H1 (cell line): ENCODE data around the gene CBX2. TPM values are rescaled to one million over a fixed set of nuclear protein-coding genes. Genes with fewer than 3 reads are reported as not detected.

Source experiments
- CTCF ChIA-PET: fragments of 300-600 bp; sonication (Branson Sonifier 250); formaldehyde crosslinking; loops from one replicate; lab custom pipeline; 2021; ENCODE audit not compliant: partially characterized antibody; lab: Charles Lee
- POLR2A ChIA-PET: fragments of 300-600 bp; sonication (Branson Sonifier 250); formaldehyde crosslinking; loops from one replicate; lab custom pipeline; 2021; ENCODE audit warnings: inconsistent platforms; ENCODE audit not compliant: partially characterized antibody; lab: Charles Lee
- DNase-seq, 2 experiments: peaks; one replicate each; pipeline versions ENCODE4 v3.0.0 to v3.0.0-alpha.2; 2010 to 2022; ENCODE audit warnings: low spot score in 2 of 2, low read depth in 1 of 2, mixed read lengths in 1 of 2
- FAIRE-seq: peaks from 2 replicates; lab custom pipeline; 2011; peaks lifted over from hg19 to GRCh38; lab: Jason Lieb, UNC
- H2AFZ ChIP-seq: 2 replicates; pipeline ENCODE4 v1.8.1; 2012; ENCODE audit warnings: low read length, inconsistent platforms
- H2AK5ac ChIP-seq: 2 replicates; pipeline ENCODE4 v1.6.1; 2013; ENCODE audit warnings: low read depth, low read length
- H2BK120ac ChIP-seq: replicated peaks from 2 replicates; pipeline ENCODE3; 2013; ENCODE audit warnings: low read depth, low read length, inconsistent platforms
- H2BK12ac ChIP-seq: 2 replicates; pipeline ENCODE4 v1.6.1; 2013; ENCODE audit warnings: low read depth, low read length
- H2BK15ac ChIP-seq: 2 replicates; pipeline ENCODE4 v1.6.1; 2013; ENCODE audit warnings: low read length
- H2BK20ac ChIP-seq: 2 replicates; pipeline ENCODE4 v1.6.1; 2013; ENCODE audit warnings: low read length
- H2BK5ac ChIP-seq: 2 replicates; pipeline ENCODE4 v1.6.1; 2013; ENCODE audit warnings: low read depth, low read length
- H3K14ac ChIP-seq: 2 replicates; pipeline ENCODE4 v1.6.1; 2013; ENCODE audit warnings: inconsistent platforms; ENCODE audit not compliant: insufficient read length
- H3K18ac ChIP-seq: 2 replicates; pipeline ENCODE4 v1.6.1; 2013; ENCODE audit warnings: low read length; ENCODE audit errors: extremely low read depth
- H3K23ac ChIP-seq: 2 replicates; pipeline ENCODE4 v1.6.1; 2013; ENCODE audit warnings: inconsistent platforms; ENCODE audit not compliant: insufficient read length
- H3K23me2 ChIP-seq: 2 replicates; pipeline ENCODE4 v1.6.1; 2013; ENCODE audit warnings: low read depth, low read length
- H3K27ac ChIP-seq: 2 replicates; pipeline ENCODE4 v1.6.1; 2011; ENCODE audit warnings: low read depth, low read length, inconsistent platforms
- H3K27me3 ChIP-seq, 4 experiments: replicated peaks in 1 of 4; 1 replicate in 1 of 4; 2 replicates in 3 of 4; pipeline versions ENCODE4 v1.6.1 to v1.8.1; 2011 to 2013; ENCODE audit warnings: low read length in 3 of 4, mild to moderate bottlenecking in 3 of 4, inconsistent platforms in 2 of 4, mixed read lengths in 2 of 4, moderate library complexity in 1 of 4; ENCODE audit not compliant: control insufficient read depth in 3 of 4, insufficient read depth in 3 of 4; ENCODE audit errors: extremely low read depth in 1 of 4
- H3K36me3 ChIP-seq, 4 experiments: 2 replicates each; pipeline versions ENCODE4 v1.6.1 to v1.8.1; 2011 to 2013; ENCODE audit warnings: mild to moderate bottlenecking in 4 of 4, low read length in 3 of 4, moderate library complexity in 2 of 4, control low read depth in 1 of 4, inconsistent platforms in 1 of 4; ENCODE audit not compliant: insufficient read depth in 4 of 4, control insufficient read depth in 2 of 4
- H3K4ac ChIP-seq: replicated peaks from 2 replicates; pipeline ENCODE3; 2013; ENCODE audit warnings: low read length, low read depth, mixed read lengths, inconsistent platforms; ENCODE audit not compliant: insufficient read length
- H3K4me1 ChIP-seq, 4 experiments: replicated peaks in 1 of 4; 1 replicate in 1 of 4; 2 replicates in 3 of 4; pipeline versions ENCODE4 v1.6.1 to v1.8.1; 2011 to 2013; ENCODE audit warnings: low read length in 3 of 4, inconsistent platforms in 2 of 4, mixed read lengths in 1 of 4; ENCODE audit not compliant: insufficient read depth in 4 of 4, control insufficient read depth in 3 of 4
- H3K4me2 ChIP-seq, 2 experiments: 2 replicates each; pipeline versions ENCODE4 v1.6.1 to v1.8.1; 2011 to 2013; ENCODE audit warnings: low read depth in 2 of 2, low read length in 2 of 2, control low read depth in 1 of 2, inconsistent platforms in 1 of 2, mild to moderate bottlenecking in 1 of 2; ENCODE audit not compliant: insufficient read depth in 1 of 2
- H3K4me3 ChIP-seq, 4 experiments: fragments of 200-600, 300-600 bp in 1 of 4; sonication (generic), shearing (Covaris generic), sonication (Bioruptor Twin) in 1 of 4; 2 replicates each; pipeline versions ENCODE4 v1.5.1 to v1.8.1; 2011 to 2016; ENCODE audit warnings: low read length in 4 of 4, low read depth in 3 of 4, control low read depth in 2 of 4, inconsistent platforms in 2 of 4, mild to moderate bottlenecking in 2 of 4, mixed read lengths in 1 of 4, moderate library complexity in 1 of 4; ENCODE audit not compliant: insufficient read depth in 2 of 4; ENCODE audit errors: extremely low read depth in 1 of 4
- H3K56ac ChIP-seq: replicated peaks from 2 replicates; pipeline ENCODE3; 2013; ENCODE audit warnings: low read depth, mild to moderate bottlenecking, mixed read lengths, low read length, inconsistent platforms; ENCODE audit not compliant: insufficient read length
- H3K79me1 ChIP-seq: 2 replicates; pipeline ENCODE4 v1.6.1; 2013; ENCODE audit warnings: low read depth, low read length, control low read depth
- H3K79me2 ChIP-seq, 2 experiments: 2 replicates each; pipeline versions ENCODE4 v1.6.1 to v1.8.1; 2012 to 2013; ENCODE audit warnings: low read length in 2 of 2, mild to moderate bottlenecking in 2 of 2, inconsistent platforms in 1 of 2; ENCODE audit not compliant: insufficient read depth in 2 of 2, control insufficient read depth in 1 of 2
- H3K9ac ChIP-seq, 4 experiments: replicated peaks in 1 of 4; 1 replicate in 1 of 4; 2 replicates in 3 of 4; pipeline versions ENCODE4 v1.6.1 to v1.8.1; 2011 to 2013; ENCODE audit warnings: low read depth in 3 of 4, low read length in 3 of 4, control low read depth in 2 of 4, mild to moderate bottlenecking in 2 of 4, moderate library complexity in 2 of 4, inconsistent platforms in 1 of 4; ENCODE audit errors: extremely low read depth in 1 of 4
- H3K9me3 ChIP-seq, 2 experiments: 2 replicates each; pipeline versions ENCODE4 v1.6.1 to v1.8.1; 2012 to 2013; ENCODE audit warnings: mild to moderate bottlenecking in 2 of 2, moderate library complexity in 2 of 2, control low read depth in 1 of 2, inconsistent platforms in 1 of 2, low read depth in 1 of 2, low read length in 1 of 2, mixed read lengths in 1 of 2; ENCODE audit not compliant: insufficient read depth in 2 of 2
- H4K20me1 ChIP-seq, 2 experiments: replicated peaks in 1 of 2; 2 replicates each; pipeline versions ENCODE3 to v1.8.1; 2011 to 2013; ENCODE audit warnings: inconsistent platforms in 2 of 2, low read length in 2 of 2, mild to moderate bottlenecking in 1 of 2; ENCODE audit not compliant: insufficient read depth in 2 of 2, control insufficient read depth in 1 of 2
- H4K5ac ChIP-seq: 2 replicates; pipeline ENCODE4 v1.6.1; 2013; ENCODE audit warnings: low read length, low read depth, mixed read lengths, inconsistent platforms; ENCODE audit not compliant: insufficient read length
- H4K8ac ChIP-seq: 2 replicates; pipeline ENCODE4 v1.8.0; 2013; ENCODE audit warnings: mild to moderate bottlenecking, moderate library complexity, low read length, inconsistent platforms; ENCODE audit not compliant: insufficient read depth; ENCODE audit errors: extremely low read depth
- H4K91ac ChIP-seq: replicated peaks from 2 replicates; pipeline ENCODE3; 2013; ENCODE audit warnings: low read length, mixed read lengths, inconsistent platforms; ENCODE audit not compliant: insufficient read length
- BRCA1 ChIP-seq: IDR thresholded peaks from 2 replicates; pipeline ENCODE4 v1.6.1; 2012; ENCODE audit warnings: low read depth, low read length, improper control_type of control experiment
- CBX8 ChIP-seq: fragments of 300-800, 300-1000 bp; sonication (generic); IDR thresholded peaks from 2 replicates; pipeline ENCODE4 v1.7.1; 2016; ENCODE audit warnings: low read depth, low read length, borderline replicate concordance
- CTCF ChIP-seq, 3 experiments: IDR thresholded peaks; 1 replicate in 2 of 3; 2 replicates in 1 of 3; pipeline versions ENCODE4 v1.5.1 to v1.6.1; 2011; ENCODE audit warnings: low read length in 3 of 3, mild to moderate bottlenecking in 3 of 3, inconsistent platforms in 2 of 3, low read depth in 1 of 3, moderate library complexity in 1 of 3; ENCODE audit not compliant: insufficient read depth in 1 of 3; ENCODE audit errors: control extremely low read depth in 1 of 3
- EP300 ChIP-seq, 2 experiments: IDR thresholded peaks; 1 replicate in 1 of 2; 2 replicates in 1 of 2; pipeline ENCODE4 v1.6.1; 2011 to 2012; ENCODE audit warnings: low read depth in 2 of 2, low read length in 2 of 2, mild to moderate bottlenecking in 2 of 2, borderline replicate concordance in 1 of 2, inconsistent platforms in 1 of 2, moderate library complexity in 1 of 2
- KDM1A ChIP-seq: fragments of 200-600, 300-600 bp; sonication (generic); IDR thresholded peaks from 2 replicates; pipeline ENCODE4 v1.7.1; 2016; ENCODE audit warnings: mild to moderate bottlenecking, low read length, borderline replicate concordance
- RFX5 ChIP-seq: IDR thresholded peaks from 2 replicates; pipeline ENCODE4 v1.6.1; 2011; ENCODE audit warnings: low read depth, low read length, improper control_type of control experiment, borderline replicate concordance
- RXRA ChIP-seq: IDR thresholded peaks from 2 replicates; pipeline ENCODE4 v1.6.1; 2011; ENCODE audit warnings: low read depth, mild to moderate bottlenecking, low read length, moderate library complexity; ENCODE audit not compliant: insufficient read depth
- SIN3A ChIP-seq, 2 experiments: IDR thresholded peaks in 1 of 2; conservative IDR thresholded peaks in 1 of 2; 2 replicates each; pipeline ENCODE4 v1.6.1; 2011 to 2012; ENCODE audit warnings: low read length in 2 of 2, improper control_type of control experiment in 1 of 2, low read depth in 1 of 2, mild to moderate bottlenecking in 1 of 2
- WGBS, 2 experiments: shearing (Covaris generic) in 1 of 2; methylation state at CpG; one replicate each; pipeline versions ENCODE4 v1.1.6 to v1.1.7; 2013 to 2015; ENCODE audit warnings: low lambda C conversion rate in 2 of 2, mixed read lengths in 2 of 2, inconsistent platforms in 1 of 2, low coverage in 1 of 2, missing lambda C conversion rate in 1 of 2; ENCODE audit not compliant: insufficient replicate concordance in 2 of 2, insufficient coverage in 1 of 2, insufficient read length in 1 of 2; ENCODE audit errors: extremely low coverage in 1 of 2, missing lambda C conversion rate in 1 of 2; 5-methylcytosine and 5-hydroxymethylcytosine counted together
- polyA plus RNA-seq, 7 experiments: library from polyadenylated mRNA; depleted of rRNA in 3 of 7; stranded (reverse) in 5 of 7; unstranded in 2 of 7; fragments of >200 nt in 5 of 7; fragments of 200-250 nt in 2 of 7; gene quantifications; 1 replicate in 5 of 7; 2 replicates in 1 of 7; 4 replicates in 1 of 7; pipeline versions ENCODE4 v1.2.1 to v1.2.3, GENCODE V29; 2011 to 2013; ENCODE audit warnings: missing spikeins in 2 of 7, mixed read lengths in 2 of 7
- total RNA-seq: library from RNA; stranded (reverse); fragmentation: NEBNext Ultra II Directional; extraction: Animal tissue kit (Norgen Biotek cat#: 25700); gene quantifications from 2 replicates; pipeline ENCODE4 v1.2.1, GENCODE V29; 2021

Gene CBX2
- total and polyA plus RNA-seq, 2 of the 8 experiments (the other 6 are each of a cell fraction or from before 2014, with no cell fraction given) = 64.3 to 83.9 TPM

- Histone ChIP-seq H3K4ac (no peak overlapping the region), H2BK120ac (no peak overlapping the region), H2BK20ac (no peak overlapping the region), H3K23me2 (peaks cover 3% of the 10 kb centered on the region), H4K8ac (no peak overlapping the region), H2BK12ac (peak overlapping the region; percentile 44; the same call in 1 of the 2 replicates), H3K18ac (no peak overlapping the region), H3K14ac (no peak overlapping the region), H3K79me2 (no peaks in the 10 kb centered on the region), H2AK5ac (peak overlapping the region; percentile 59; the same call in 1 of the 2 replicates), H3K9me3 (no peaks in the 10 kb centered on the region; a peak in 1 of 4 replicates), H3K4me3 (peak overlapping the region; percentile 44 to 67 (median 53); a peak in 6 of 8 replicates), H3K56ac (peak overlapping the region; percentile 21), H3K23ac (no peak overlapping the region), H3K36me3 (peaks cover 0 to 11% (median 0%) of the 10 kb centered on the region in 4 experiments; a peak in 1 of 8 replicates), H4K91ac (no peak overlapping the region), H2BK15ac (no peak overlapping the region), H2AFZ (no peak overlapping the region), H3K27ac (no peak overlapping the region), H4K20me1 (peaks cover 16 to 17% of the 10 kb centered on the region in 2 experiments), H4K5ac (no peak overlapping the region), H3K27me3 (peaks cover 80 to 92% (median 90%) of the 10 kb centered on the region in 4 experiments), H3K4me1 (peaks cover 5 to 52% (median 36%) of the 10 kb centered on the region in 4 experiments), H3K9ac (no peak overlapping the region), H3K79me1 (no peaks in the 10 kb centered on the region), H3K4me2 (peak overlapping the region; percentile 67 to 74), H2BK5ac (no peak overlapping the region; the same call in 1 of the 2 replicates)
- ChIA-PET POLR2A (interaction anchor here (0.6 to 6.0 kb wide), 14 partner anchors 10 to 351 kb away, joined by 3 to 49 read pairs (median 6); partner anchors contain the start of genes CBX2, CBX4 and EIF4A3), CTCF (interaction anchor here (0.9 to 19.1 kb wide), 7 partner anchors 11 to 58 kb away, joined by 3 to 576 read pairs (median 4); no protein-coding TSS in a partner anchor)
- 5% methylated on average over 19 of the region's 19 CpGs; no CpG with 5 or more reads in 1 of the 2 experiments for WGBS, 2 experiments
- DNase-seq (no peak), FAIRE-seq (no peak)
- TF ChIP-seq RFX5 = no peak
- no peak for TF ChIP-seq RXRA
- TF ChIP-seq KDM1A = no peak
- no peak for TF ChIP-seq CTCF (IDR thresholded peaks at IDR 0.05; ENCODE audit: control extremely low read depth in 1 of 3, insufficient read depth in 1 of 3, low read depth in 1 of 3, low read length in 3 of 3)
- no peak for TF ChIP-seq BRCA1
- no peak for TF ChIP-seq EP300 (IDR thresholded peaks at IDR 0.05; ENCODE audit: borderline replicate concordance in 1 of 2, low read depth in 2 of 2, low read length in 2 of 2)
- TF ChIP-seq SIN3A (conservative IDR thresholded peaks at IDR 0.05 in 1 of 2, IDR thresholded peaks at IDR 0.05 in 1 of 2; ENCODE audit: low read depth in 1 of 2, low read length in 2 of 2) = no peak
- no peak for TF ChIP-seq CBX8
Measured at GRCh38 chr17:79796444-79796762, 18.5 kb downstream of the CBX2 start.
